Mesodermal cell (in vitro differentiated cells): ENCODE measurements around the gene CPNE2.

Experiments used
- H3K27ac ChIP-seq: 2 replicates; pipeline ENCODE4 v1.7.0; 2013; ENCODE audit warnings: mild to moderate bottlenecking, low read depth, low read length, moderate library complexity; ENCODE audit not compliant: severe bottlenecking
- H3K36me3 ChIP-seq: 2 replicates; pipeline ENCODE4 v1.7.1; 2013; ENCODE audit warnings: mild to moderate bottlenecking, low read length, moderate library complexity; ENCODE audit not compliant: control insufficient read depth, insufficient read depth
- H3K4me1 ChIP-seq: one replicate; pipeline ENCODE4 v1.7.1; 2013; ENCODE audit warnings: mild to moderate bottlenecking, low read length; ENCODE audit not compliant: insufficient read depth, control insufficient read depth, poor library complexity, severe bottlenecking
- H3K4me3 ChIP-seq: 2 replicates; pipeline ENCODE4 v1.7.0; 2013; ENCODE audit warnings: low read length, control low read depth, mild to moderate bottlenecking; ENCODE audit not compliant: insufficient read depth, poor library complexity, severe bottlenecking; ENCODE audit errors: extremely low read depth
- H3K9me3 ChIP-seq: 2 replicates; pipeline ENCODE4 v1.7.1; 2013; ENCODE audit warnings: mild to moderate bottlenecking, low read length, moderate library complexity; ENCODE audit not compliant: control insufficient read depth
- WGBS, 2 experiments: methylation state at CpG; one replicate each; pipeline ENCODE4 v1.1.5; 2013; ENCODE audit warnings: missing lambda C conversion rate in 2 of 2; ENCODE audit not compliant: insufficient coverage in 2 of 2; 5-methylcytosine and 5-hydroxymethylcytosine counted together

The CPNE2 gene

DNA sequence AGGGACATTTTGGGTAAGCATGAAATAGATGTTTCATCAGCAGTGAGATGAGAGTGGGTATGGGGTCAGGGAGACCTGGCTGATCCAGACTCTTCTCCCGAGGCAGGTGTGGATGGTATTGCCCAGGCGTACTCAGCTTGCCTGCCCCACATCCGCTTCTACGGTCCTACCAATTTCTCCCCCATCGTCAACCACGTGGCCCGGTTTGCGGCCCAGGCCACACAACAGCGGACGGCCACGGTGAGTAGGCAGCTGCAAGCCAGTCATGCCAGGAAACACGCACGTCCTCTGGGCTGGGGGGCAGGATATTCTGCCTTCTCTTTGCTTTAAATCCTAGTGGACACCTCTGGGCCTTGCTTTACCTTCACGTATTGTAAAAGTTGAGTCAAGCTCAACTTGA lies 44.7 kb downstream of the CPNE2 start:
- 89 to 98% methylated on average over 13 of the region's 14 CpGs for WGBS, 2 experiments
- H3K36me3 ChIP-seq: peaks cover 9% of the 10 kb centered on the region
- peaks cover 20% of the 10 kb centered on the region for H3K4me1 ChIP-seq
- no peaks in the 10 kb centered on the region for H3K9me3 ChIP-seq
- no peak overlapping the region for H3K27ac ChIP-seq
- H3K4me3 ChIP-seq: no peak overlapping the region

- no peaks in the 10 kb centered on the region for H3K9me3 ChIP-seq
- 91 to 97% methylated on average over 8 to 10 of the region's 10 CpGs for WGBS, 2 experiments
- H3K36me3 ChIP-seq: peaks cover 9% of the 10 kb centered on the region
- peaks cover 20% of the 10 kb centered on the region for H3K4me1 ChIP-seq
- H3K27ac ChIP-seq: no peak overlapping the region
- H3K4me3 ChIP-seq: no peak overlapping the region
Measured at GRCh38 chr16:57137566-57138273, 45.3 kb downstream of the CPNE2 start.

DNA sequence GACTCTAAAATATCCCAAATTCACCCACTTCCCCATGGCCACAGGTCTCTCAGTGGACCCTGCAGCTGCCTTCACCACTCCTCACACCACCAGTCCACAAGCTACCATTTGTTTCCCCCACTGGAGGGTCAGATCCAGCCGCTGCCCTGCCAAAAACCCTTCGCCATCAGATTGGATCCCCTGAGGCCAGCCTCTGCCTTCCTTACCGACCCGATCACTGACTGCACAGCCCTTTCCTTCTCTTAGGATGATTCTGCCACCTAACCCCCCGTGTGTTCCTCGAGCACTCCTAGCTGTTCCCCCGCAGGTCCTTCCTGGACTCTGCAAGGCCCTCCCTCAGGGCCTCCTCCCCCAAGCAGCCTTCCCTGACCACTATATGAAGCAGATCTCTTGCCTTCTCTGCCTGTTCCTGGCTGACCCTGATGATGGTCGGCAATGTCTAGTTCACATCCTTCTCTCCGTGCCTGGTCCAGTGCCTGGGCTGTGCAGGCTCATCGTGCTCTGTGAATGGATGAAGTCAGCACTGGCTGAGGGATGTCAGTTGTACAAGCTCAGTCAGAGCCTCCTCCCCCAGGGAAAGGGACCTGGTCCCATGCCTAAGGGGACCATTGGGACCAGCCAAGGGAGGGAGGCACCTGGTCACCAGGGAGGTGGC lies 46.0 kb downstream of the CPNE2 start:
- Histone ChIP-seq H3K4me1 (peaks cover 20% of the 10 kb centered on the region), H3K27ac (no peak overlapping the region), H3K9me3 (no peaks in the 10 kb centered on the region), H3K36me3 (peaks cover 9% of the 10 kb centered on the region), H3K4me3 (no peak overlapping the region)
- 85 to 89% methylated on average over 9 to 10 of the region's 10 CpGs for WGBS, 2 experiments

GRCh38 chr16:57140931-57141668 lies 48.7 kb downstream of the CPNE2 start:
- Histone ChIP-seq H3K36me3 (peaks cover 11% of the 10 kb centered on the region), H3K9me3 (no peaks in the 10 kb centered on the region), H3K4me1 (peaks cover 25% of the 10 kb centered on the region), H3K27ac (no peak overlapping the region), H3K4me3 (no peak overlapping the region)
- WGBS, 2 experiments: 90 to 91% methylated on average over 4 to 7 of the region's 7 CpGs

- WGBS, 2 experiments: 90 to 92% methylated on average over 13 to 16 of the region's 16 CpGs
- Histone ChIP-seq H3K4me3 (no peak overlapping the region), H3K9me3 (no peaks in the 10 kb centered on the region), H3K36me3 (peaks cover 11% of the 10 kb centered on the region), H3K4me1 (peaks cover 27% of the 10 kb centered on the region), H3K27ac (no peak overlapping the region)
Measured at GRCh38 chr16:57141822-57142631, 49.6 kb downstream of the CPNE2 start.

DNA sequence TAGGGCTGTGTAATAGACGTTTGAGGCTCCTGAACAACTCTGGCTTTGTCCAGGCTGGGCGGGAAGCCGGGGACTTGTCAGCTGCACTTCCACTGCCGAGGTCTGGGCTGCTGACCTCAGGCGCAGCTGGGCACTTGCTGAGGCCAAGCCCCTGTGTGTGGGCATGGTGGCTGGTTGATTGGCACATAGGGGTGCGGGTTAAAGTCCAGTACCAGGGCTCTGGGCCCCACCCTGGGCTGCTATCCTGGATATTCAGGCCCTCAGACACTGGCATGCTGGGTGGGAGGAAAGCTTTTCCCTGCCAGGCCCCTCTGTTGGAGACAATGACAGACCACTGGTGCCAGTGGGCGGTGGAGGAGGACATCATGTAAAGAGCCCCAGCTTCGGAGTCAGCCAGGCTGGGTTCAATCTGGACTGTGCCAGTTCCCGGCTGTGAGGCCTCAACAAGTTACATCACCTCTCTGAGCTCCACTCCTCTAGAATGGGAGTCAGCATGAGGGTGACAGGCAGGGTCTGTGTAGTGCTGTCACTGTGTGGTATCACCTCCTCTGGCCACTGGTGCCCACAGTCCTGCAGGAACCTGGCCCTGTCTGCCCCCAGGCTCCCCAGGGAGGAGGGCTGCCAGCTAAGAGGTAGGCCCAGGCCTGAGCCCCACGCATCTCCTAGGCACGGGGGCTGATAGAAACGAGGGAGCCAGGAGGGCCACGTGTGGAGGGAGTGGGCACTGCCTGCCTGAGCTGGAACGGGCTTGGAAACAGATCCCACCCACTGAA lies 51.0 kb downstream of the CPNE2 start:
- H3K27ac ChIP-seq: no peak overlapping the region
- 91 to 93% methylated on average over 10 to 14 of the region's 14 CpGs for WGBS, 2 experiments

DNA sequence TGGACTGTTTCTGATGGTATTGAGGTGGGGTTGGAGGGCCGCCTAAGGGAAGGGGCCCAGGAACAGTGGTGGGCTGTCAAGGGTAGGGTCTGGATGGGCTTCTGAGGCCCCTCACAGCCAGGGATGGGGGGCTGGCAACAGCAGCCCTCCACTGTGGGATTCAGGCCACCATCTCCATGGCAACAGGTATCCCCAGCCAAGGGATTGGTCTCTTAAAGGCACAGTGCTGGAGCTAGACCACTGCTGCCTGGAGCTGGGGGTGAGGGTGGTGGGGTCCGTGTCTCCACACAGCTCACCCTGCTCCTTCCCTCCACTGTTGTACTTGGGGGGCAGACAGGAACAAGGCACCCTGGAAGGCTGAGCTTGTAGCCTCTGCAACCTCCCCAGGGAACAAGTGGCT lies 51.6 kb downstream of the CPNE2 start:
- WGBS, 2 experiments: 92% methylated on average over 1 of the region's 2 CpGs; no CpG with 5 or more reads in 1 of the 2 experiments
- Histone ChIP-seq H3K4me3 (no peak overlapping the region), H3K36me3 (peaks cover 15% of the 10 kb centered on the region), H3K4me1 (peaks cover 35% of the 10 kb centered on the region), H3K27ac (no peak overlapping the region), H3K9me3 (no peaks in the 10 kb centered on the region)

More for the DNA sequence above, 51.0 kb downstream of the CPNE2 start:
- Histone ChIP-seq H3K4me3 (no peak overlapping the region), H3K36me3 (peaks cover 8% of the 10 kb centered on the region), H3K4me1 (peaks cover 36% of the 10 kb centered on the region), H3K9me3 (no peaks in the 10 kb centered on the region)

GRCh38 chr16:57145046-57146021 lies 53.0 kb downstream of the CPNE2 start:
- H3K9me3 ChIP-seq: no peaks in the 10 kb centered on the region
- peak overlapping the region; percentile 5 for H3K27ac ChIP-seq
- H3K36me3 ChIP-seq: peaks cover 20% of the 10 kb centered on the region
- peaks cover 27% of the 10 kb centered on the region for H3K4me1 ChIP-seq
- WGBS, 2 experiments: 82 to 92% methylated on average over 10 to 13 of the region's 14 CpGs
- no peak overlapping the region for H3K4me3 ChIP-seq

GRCh38 chr16:57146040-57146647 lies 53.8 kb downstream of the CPNE2 start:
- 93 to 94% methylated on average over 19 to 22 of the region's 24 CpGs for WGBS, 2 experiments
- Histone ChIP-seq H3K4me1 (peaks cover 20% of the 10 kb centered on the region), H3K4me3 (no peak overlapping the region), H3K27ac (no peak overlapping the region), H3K36me3 (peaks cover 25% of the 10 kb centered on the region), H3K9me3 (no peaks in the 10 kb centered on the region)
